Osteoblast (primary cell): ENCODE data around the gene OPCML. TPM values are rescaled to one million over a fixed set of nuclear protein-coding genes. Genes with fewer than 3 reads are reported as not detected.

Experiments
- DNase-seq: peaks from one replicate; pipeline ENCODE4 v3.0.0; 2011; ENCODE audit warnings: low spot score, mixed read lengths; ENCODE audit not compliant: insufficient read length; ENCODE audit errors: missing footprints
- H2AFZ ChIP-seq: 2 replicates; pipeline ENCODE4 v1.6.0; 2011; ENCODE audit warnings: mild to moderate bottlenecking, low read length
- H3K27ac ChIP-seq: 2 replicates; pipeline ENCODE4 v1.5.1; 2011; ENCODE audit warnings: mild to moderate bottlenecking, low read depth, low read length, moderate library complexity
- H3K27me3 ChIP-seq: 2 replicates; pipeline ENCODE4 v1.6.0; 2012; ENCODE audit warnings: mild to moderate bottlenecking, control low read depth, inconsistent platforms, low read length, moderate library complexity; ENCODE audit not compliant: insufficient read depth
- H3K36me3 ChIP-seq: 2 replicates; pipeline ENCODE4 v1.5.1; 2011; ENCODE audit warnings: mild to moderate bottlenecking, low read length, control low read depth, moderate library complexity; ENCODE audit not compliant: insufficient read depth
- H3K4me1 ChIP-seq: 2 replicates; pipeline ENCODE4 v1.5.1; 2011; ENCODE audit warnings: mild to moderate bottlenecking, low read length, control low read depth, moderate library complexity; ENCODE audit not compliant: insufficient read depth
- H3K4me2 ChIP-seq: 2 replicates; pipeline ENCODE4 v1.6.0; 2011; ENCODE audit warnings: mild to moderate bottlenecking, low read length; ENCODE audit not compliant: insufficient read depth
- H3K4me3 ChIP-seq: fragments of 200-600 bp; sonication (generic); 3 replicates; pipeline ENCODE4 v1.5.1; 2012; ENCODE audit warnings: mild to moderate bottlenecking, low read length, inconsistent platforms; ENCODE audit not compliant: insufficient read depth
- H3K79me2 ChIP-seq: 2 replicates; pipeline ENCODE4 v1.6.0; 2012; ENCODE audit warnings: mild to moderate bottlenecking, low read length, control low read depth, inconsistent platforms; ENCODE audit not compliant: insufficient read depth
- H3K9me3 ChIP-seq: 2 replicates; pipeline ENCODE4 v1.5.1; 2011; ENCODE audit warnings: low read depth, low read length, control low read depth
- H4K20me1 ChIP-seq: 2 replicates; pipeline ENCODE4 v1.6.0; 2012; ENCODE audit warnings: mild to moderate bottlenecking, low read length, control low read depth; ENCODE audit not compliant: insufficient read depth
- CTCF ChIP-seq: IDR thresholded peaks from 2 replicates; pipeline ENCODE4 v1.5.1; 2011; ENCODE audit warnings: mild to moderate bottlenecking, low read depth, low read length, moderate library complexity; ENCODE audit errors: extremely low read depth
- total RNA-seq: library from RNA; depleted of rRNA; stranded (reverse); fragments of >200 nt; gene quantifications from 2 replicates; pipeline ENCODE4 v1.2.3, GENCODE V29; 2012

OPCML gene
- total RNA-seq, 1 donor = 0.36 TPM

DNA sequence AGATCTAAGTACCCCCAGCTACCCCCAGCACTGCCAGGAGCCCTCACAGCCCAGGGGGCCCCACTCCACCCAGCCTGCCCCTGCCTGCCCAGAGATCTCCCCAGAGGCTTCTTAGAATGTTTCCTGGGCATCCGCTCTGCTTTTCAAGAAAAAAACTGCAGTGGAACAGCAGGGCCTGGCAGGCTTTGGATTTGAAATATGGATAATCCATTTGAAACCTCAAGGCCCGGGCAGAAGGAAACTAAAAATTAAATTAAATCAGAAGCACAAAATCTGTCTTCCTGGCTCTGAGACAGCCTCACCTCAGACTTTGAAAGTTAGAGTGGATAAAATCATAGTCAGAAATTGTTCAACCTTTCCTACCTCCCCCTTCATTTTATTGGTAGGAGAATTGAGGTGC is 273.6 kb downstream of the OPCML start:
- no peak overlapping the region for H3K27ac ChIP-seq
- no peak for DNase-seq
- no peaks in the 10 kb centered on the region for H4K20me1 ChIP-seq
- TF ChIP-seq CTCF = no peak
- H2AFZ ChIP-seq = no peak overlapping the region
- no peak overlapping the region for H3K4me3 ChIP-seq
- no peaks in the 10 kb centered on the region for H3K9me3 ChIP-seq
- H3K27me3 ChIP-seq = no peaks in the 10 kb centered on the region
- H3K4me1 ChIP-seq = no peaks in the 10 kb centered on the region
- no peaks in the 10 kb centered on the region for H3K36me3 ChIP-seq
- no peaks in the 10 kb centered on the region for H3K79me2 ChIP-seq
- no peak overlapping the region for H3K4me2 ChIP-seq

- Histone ChIP-seq H3K4me2 (no peak overlapping the region), H3K79me2 (no peaks in the 10 kb centered on the region), H3K36me3 (no peaks in the 10 kb centered on the region), H4K20me1 (no peaks in the 10 kb centered on the region), H3K4me3 (no peak overlapping the region), H3K9me3 (peaks cover 2% of the 10 kb centered on the region), H3K4me1 (no peaks in the 10 kb centered on the region), H3K27me3 (no peaks in the 10 kb centered on the region), H2AFZ (no peak overlapping the region), H3K27ac (no peak overlapping the region)
- no peak for TF ChIP-seq CTCF
- DNase-seq = no peak
Observed at GRCh38 chr11:133254601-133255000, 277.7 kb downstream of the OPCML start.

DNA sequence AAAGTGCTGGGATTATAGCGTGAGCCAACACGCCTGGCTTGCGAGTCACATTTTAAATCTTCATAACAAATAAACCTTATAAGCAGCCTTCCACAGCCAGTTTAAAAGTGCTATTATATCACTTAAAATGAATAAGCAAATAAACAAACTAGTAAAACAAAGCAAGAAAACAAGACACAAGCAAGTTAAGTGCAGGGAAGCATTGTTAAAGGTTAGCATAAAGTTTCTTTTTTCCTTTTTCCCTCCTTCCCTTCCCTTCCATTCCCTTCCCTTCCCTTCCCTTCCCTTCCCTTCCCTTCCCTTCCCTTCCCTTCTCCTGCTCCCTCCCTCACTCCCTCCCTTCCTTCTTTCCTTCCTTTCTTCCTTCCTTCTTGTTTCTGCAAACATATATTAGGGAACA is 278.7 kb downstream of the OPCML start:
- no peaks in the 10 kb centered on the region for H3K4me1 ChIP-seq
- H3K27me3 ChIP-seq = no peaks in the 10 kb centered on the region
- no peak for DNase-seq
- H3K27ac ChIP-seq = no peak overlapping the region
- no peaks in the 10 kb centered on the region for H3K36me3 ChIP-seq
- peaks cover 2% of the 10 kb centered on the region for H3K9me3 ChIP-seq
- H3K4me3 ChIP-seq = no peak overlapping the region
- H3K79me2 ChIP-seq = no peaks in the 10 kb centered on the region
- H2AFZ ChIP-seq = no peak overlapping the region
- TF ChIP-seq CTCF = no peak
- H3K4me2 ChIP-seq = no peak overlapping the region
- no peaks in the 10 kb centered on the region for H4K20me1 ChIP-seq

GRCh38 chr11:133251841-133252240 is 280.5 kb downstream of the OPCML start:
- TF ChIP-seq CTCF = no peak
- Histone ChIP-seq H3K27me3 (no peaks in the 10 kb centered on the region), H3K9me3 (peaks cover 2% of the 10 kb centered on the region), H3K4me2 (no peak overlapping the region), H3K4me1 (no peaks in the 10 kb centered on the region), H3K4me3 (no peak overlapping the region), H2AFZ (no peak overlapping the region), H3K79me2 (no peaks in the 10 kb centered on the region), H3K36me3 (no peaks in the 10 kb centered on the region), H3K27ac (no peak overlapping the region), H4K20me1 (no peaks in the 10 kb centered on the region)
- DNase-seq = no peak
